Stimulated activated CD4-positive, alpha-beta T cell treated with anti-CD3 and anti-CD28 coated beads, Interleukin-4, amount 100 ng/mL, for 24 hours (primary cell): Measurements from ENCODE around the gene DAW1.
A peak's percentile ranks its signal among the peaks of the same experiment; 100 is the strongest.

Source experiments
- DNase-seq: peaks from one replicate; pipeline ENCODE4 v3.0.0-alpha.2; 2020

DAW1 gene

DNA sequence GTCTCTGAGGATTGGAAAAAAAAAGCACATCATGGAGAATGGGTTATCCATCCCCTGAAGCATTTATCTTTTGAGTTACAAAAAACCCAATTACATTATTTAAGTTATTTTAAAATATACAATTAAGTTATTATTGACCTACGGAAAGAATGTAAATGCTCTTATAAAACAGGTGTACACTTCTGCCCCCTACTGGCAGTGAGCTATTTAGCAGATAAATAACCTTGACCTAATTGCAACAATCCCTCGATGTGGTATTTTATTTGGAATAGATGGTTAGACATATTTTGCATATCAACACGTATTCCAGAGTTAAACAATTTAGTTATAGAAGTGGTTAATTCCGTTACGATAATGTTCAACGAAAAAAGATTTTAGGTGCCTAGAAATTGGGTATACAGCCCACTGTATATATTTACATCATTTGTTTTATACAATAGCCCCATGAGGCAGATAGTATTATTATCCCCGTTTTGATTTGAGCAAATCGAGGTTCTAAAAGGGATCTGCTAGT, 9.1 kb upstream of the DAW1 start:
- DNase-seq = peak; percentile 35

DNA sequence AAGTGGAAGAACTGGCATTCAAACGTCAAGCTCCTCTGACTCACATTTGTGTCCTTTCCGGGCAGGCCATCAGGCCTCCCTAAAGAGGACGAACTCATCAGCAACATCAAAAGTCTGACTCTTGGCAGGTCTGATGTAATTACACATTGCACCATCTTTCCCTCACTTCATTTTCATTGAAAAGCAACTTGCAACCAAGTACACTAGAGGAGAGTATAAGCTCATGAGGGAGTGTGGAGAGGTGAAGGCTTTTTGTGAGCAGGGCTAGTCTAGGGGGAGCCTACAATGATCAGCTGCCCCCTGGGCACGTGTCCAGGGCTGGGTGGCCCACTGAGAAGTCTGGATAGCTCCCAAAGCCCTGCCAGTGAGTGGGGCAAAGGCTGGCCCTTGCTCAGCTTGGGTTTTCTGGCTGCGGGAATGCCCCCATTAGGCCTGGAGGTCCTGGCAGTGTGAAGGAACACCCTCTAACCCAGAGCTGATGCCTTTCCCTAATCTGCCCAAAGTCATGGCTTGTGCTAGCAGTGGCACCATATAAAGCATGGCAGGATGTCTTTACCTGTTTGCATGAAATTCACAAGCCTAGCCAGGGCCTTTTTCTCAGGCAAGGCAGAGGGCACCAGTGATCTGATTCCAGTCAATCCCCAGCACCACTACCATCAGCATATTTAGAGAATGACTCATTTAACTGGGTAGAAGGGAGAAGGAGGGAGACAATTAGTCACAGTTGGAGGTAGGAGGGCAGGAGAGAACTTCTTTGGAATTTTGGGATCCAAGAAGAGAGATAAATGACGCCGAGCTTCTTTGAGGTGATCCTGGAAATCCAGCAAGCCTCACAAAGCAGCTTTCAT, 8.5 kb upstream of the DAW1 start:
- DNase-seq = no peak

DNA sequence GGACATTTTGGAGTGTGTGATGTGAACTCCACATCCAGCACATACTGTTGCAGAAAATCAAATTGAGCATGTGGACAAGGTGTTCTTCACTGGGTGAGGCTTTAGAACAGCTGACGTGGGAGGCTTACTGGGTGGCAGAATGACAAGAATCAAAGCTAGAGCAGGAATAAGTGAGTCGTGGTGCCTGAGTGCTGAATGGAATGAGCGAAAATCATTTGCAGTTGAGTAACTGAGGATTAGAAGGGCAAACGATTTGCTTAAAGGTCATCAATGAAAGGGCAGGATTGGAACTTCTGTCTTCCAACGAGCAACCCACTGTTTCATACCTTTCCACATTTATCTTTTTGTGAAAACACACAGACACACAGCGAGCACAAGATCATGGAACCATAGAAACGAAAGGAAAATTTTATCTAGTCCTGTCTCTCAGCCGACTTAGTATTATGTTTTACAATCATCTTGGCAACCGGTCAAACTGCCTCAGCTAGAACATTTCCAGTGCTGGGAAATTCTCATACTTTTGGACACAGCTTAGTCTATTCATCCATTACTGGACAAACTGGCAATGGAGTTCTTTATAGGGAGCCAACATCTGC, 7.2 kb upstream of the DAW1 start:
- DNase-seq = no peak

DNA sequence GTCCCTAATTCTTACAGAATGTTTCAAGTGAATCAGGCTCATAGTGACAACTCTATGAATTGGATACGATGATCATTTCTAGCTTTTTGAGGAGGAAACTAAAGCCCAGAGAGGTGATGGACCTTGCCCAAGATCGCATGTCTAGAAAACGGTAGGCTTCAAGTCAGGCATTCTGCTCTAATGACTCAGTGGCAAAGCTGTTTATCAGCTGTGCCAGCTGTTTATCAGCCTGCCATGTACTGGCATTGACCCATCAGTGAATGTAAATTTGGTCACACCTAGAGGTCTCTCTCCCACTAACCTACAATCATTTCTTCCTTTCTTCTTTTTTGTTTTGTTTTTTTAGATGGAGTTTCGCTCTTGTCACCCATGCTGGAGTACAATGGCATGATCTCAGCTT, 6.1 kb upstream of the DAW1 start:
- no peak for DNase-seq

DNA sequence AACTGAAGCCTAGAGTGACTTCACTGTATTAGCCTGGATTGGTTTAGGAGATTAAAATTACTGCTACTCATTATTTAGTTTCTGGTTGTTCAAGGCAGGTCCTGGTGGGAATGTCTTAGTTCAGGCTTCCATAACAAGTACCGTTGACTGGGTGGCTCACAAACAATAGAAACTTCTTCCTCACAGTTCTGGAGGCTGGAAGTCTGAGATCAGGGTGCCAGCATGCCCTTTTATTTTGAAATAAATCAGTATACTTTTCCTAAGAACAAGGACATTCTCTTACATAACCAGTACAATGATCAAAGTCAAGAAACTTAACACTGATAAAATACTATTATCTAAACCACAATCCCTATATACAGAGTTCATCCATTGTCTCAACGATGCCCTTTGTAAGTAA, 4.0 kb upstream of the DAW1 start:
- DNase-seq = no peak

DNA sequence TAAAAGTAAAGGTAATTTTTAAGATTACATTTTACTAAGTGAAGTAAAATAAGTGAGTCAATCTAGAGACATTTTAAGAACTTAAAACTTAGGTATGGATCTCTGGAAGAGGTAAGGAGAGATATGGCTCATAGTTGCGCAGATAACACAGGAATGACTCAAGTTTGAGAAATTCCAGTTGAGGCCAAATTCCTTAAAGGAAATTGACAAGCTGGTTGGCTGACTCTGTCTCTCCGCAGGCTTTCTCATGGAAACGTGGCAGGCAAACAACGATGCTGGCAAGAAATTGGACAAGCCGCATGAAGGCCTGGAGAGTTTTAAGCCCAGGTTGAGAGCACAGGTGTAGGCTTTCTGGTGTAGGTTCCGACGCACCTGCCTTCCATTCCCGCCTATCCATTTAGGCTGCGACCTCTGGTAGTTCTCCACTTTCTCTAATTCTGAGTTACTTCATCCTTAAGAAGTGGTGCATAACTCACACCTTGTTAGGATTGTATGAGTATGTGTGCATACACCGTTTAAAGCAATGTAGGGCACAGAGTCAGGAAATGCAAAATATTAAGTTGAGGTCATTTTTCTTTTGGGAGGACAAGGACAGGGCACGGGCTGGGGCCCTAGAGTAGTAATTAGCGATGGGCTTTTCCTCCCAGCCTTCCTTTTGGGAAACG, 589 bp upstream of the DAW1 start:
- DNase-seq = no peak

DNA sequence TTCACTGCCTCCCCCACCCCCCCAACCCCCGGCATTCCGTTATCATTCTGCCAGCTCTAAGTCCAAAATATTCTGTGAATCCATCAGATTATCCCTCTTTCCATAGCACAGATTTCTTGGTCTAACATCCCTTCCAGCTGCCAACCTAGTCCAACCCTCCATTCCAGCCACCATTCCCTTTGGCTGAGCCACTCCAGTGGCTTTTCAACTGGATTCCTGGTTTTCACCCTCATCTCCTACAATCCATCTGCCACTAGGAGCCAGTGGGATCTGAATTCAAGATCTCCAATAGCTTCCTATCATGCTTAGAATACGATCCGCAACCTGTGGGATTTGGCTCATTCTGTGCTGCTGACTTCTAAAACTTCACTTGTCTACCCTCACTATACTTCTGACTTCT, 1.2 kb downstream of the DAW1 start:
- DNase-seq = no peak

DNA sequence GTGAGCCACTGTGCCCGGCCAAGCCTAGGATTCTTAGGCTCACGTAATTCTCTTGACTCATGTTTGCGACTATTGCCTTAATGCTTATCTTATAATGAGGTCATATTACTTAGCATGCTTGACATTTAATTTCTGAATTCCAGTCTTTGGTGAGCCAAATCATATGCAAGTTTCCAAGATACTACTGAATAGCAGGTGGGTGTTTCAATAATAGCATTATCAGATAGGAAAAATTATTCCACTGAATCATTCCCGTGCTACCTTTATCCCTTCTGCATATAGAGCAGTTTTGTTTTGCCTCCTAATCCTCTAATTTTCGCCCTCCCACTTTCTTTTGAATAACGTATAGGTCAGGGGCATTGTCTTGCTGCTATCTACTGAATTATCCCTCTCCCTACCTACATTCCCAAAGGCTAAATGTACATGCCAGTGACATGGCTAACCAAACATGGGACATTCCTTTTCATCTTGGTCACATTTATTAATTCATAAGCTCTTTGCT, 4.9 kb downstream of the DAW1 start:
- no peak for DNase-seq

DNA sequence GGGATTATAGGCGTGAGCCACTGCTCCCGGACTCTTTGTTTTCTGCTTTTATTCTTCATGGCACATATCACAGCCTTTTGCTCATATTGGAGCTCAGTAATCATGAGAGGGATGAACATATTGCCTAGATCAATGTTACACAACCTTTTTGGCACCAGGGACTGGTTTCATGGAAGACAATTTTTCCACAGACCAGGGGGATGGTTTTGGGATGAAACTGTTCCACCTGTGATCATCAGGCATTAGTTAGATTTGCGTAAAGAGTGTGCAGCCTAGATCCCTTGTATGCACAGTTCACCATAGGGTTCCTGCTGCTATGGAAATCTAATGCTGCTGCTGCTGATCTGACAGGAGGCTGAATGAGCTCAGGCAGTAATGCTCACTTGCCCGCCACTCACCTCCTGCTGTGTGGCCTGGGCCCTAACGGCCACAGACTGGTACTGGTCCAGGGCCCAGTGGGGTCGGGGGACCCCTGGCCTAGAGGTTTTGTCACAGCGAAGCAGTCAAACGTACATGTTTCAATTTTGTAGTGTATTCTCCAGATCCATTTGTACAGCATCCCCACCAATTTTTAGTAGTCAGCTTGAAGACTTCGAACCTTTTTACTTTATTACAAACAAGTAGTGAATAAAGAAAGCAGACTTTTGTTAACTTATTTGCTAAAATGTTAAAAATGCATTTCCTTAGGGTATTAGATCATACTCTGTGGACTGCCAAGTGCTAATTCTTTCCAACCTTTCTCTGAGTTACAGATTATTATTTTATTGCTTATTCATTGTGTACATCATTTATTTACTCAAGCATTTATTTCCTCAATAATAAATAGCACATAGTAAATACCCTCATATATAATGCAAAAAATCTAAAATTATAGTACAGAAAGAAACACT, 6.2 kb downstream of the DAW1 start:
- DNase-seq = no peak

DNA sequence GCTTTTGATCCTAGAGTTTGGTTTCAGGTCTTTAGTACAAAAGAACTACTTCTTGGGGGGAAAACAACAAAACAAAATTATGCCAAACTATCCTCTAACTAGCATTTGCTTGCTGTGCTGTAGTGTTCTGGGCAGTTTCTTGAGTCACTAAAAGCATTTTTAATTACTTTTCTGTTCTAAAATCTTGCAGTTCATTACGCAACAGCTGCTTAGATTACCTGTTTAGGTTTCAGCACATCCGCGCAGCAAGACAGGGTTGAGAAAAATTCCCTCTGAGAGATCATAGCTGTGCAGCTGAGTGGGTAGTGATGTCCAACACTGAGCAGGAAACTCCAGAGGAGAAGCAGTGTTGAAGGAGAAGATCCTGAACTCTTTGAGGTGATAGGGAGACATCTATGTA, 9.0 kb downstream of the DAW1 start:
- no peak for DNase-seq

DNA sequence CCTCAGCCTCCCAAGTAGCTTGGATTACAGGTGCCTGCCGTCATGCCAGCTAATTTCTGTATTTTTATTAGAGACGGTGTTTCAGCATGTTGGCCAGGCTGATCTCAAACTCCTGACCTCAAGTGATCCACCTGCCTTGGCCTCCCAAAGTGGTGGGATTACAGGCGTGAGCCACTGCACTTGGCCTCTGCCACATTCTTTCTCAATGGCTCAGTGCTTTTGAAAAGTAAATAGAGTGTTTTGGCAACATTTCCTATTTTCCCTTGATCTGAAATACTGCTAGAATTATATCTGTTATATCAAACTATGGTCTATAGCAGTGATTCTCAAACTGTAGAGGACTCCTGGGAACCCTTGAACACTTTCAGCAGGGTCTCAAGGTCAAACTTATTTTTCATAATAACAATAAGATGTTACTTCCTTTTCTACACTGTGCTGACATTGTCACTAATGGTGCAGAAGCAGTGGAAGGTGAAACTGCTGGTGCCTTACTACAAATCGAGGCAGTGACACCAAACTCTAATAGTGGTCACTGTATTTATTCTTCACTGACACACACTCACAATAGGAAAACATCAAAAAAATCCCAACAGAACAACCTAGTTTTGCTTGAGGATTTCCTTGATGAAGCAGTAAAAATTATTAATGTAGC, 10.6 kb downstream of the DAW1 start:
- no peak for DNase-seq

DNA sequence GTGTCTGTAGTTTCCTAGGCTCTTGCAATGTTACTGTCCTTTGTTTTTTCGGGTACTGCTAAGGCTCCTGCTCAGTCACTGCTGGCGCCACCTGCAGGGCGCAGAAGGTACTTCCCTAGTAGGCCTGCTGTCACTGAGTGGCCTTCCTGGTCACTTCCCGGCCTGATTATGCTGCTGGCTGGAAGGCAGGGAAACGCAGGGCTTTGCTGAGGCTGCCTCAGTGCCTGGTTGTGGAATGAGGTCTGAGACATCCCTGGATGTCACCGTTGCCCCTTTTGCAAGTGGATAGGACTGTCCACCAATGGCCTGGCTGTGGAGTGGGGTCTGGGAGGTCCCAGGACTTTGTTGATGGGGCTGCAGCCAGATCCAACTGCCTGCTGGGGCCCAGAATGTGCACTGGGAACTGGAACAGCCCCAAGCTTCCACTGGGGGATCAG, 13.1 kb downstream of the DAW1 start:
- peak; percentile 56 for DNase-seq

DNA sequence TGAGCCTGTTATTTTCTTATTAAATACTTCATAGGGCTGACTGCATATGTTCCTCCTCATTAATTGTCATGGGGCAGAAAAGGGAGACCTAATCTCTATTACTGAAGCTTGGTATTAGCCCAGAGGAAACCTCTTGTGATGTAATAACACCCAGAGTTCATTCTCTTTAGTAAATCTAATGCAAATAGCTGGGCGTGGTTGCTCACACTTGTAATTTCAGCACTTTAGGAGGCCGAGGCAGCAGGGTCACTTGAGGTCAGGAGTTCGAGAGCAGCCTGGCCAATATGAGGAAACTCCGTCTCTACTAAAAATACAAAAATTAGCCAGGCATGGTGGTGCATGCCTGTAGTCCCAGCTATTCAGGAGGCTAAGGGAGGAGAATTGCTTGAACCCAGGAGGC, 14.7 kb downstream of the DAW1 start:
- DNase-seq = no peak

DNA sequence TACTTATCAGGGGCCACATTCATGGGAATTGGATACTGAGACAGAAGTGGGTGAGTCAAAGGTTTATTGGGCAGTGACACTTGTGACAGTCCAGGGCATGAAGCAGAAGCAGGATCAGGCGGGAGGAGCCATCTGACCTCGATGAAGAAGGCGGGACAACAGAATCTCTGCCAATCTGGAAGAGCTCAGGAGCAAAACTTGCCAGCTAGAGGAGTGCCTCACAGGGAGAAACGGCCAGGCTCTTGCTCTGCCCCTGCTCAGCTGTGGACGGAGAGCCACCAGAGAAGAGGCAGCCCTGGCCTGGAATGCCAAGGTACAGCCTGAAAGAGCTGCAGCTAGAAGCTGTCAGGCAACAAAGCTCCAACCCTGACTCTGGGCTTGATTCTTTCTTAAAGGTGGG, 16.9 kb downstream of the DAW1 start:
- DNase-seq = no peak

DNA sequence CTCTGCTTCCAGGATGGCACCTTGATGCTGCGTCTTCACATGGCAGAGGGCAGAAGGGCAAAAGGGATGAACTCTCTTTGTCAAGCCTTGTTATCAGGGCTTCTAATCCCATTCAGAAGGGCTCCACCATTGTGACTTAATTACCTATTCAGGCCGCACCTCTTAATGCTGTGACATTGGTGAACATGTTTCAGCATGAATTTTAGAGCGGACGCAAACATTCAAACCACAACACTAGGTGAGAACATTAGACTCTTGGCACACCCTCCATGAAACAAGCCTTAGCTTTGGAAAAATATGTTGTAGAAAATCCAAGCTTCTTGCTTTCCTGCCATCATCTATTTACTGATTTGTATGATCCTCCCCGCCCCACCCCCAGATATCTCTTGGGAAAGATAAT, 17.9 kb downstream of the DAW1 start:
- no peak for DNase-seq

DNA sequence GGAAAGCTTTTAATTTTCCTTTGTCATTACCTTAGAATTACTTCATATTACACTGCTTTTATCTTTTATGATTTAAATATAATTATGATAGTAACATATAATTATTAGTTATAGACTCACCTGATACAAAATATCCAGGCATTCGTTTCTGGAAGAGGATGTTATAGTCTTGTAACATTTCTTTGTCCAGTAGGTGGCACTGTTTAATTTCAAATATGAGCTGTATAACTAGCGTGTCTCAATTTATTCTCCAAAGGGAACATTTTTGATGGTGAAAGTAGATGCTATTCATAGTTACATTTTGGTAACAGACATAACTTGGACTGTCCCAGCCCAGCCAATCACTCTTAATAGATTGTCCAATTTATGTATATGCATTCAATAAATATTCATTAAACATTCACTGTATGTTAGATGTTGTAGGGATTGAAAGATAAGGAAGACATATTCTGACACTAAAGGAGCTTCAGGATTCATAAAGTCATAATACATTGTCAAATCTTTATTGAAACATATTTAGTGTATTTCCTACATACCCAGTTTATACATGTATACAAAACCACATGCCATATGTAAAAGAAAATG, 19.2 kb downstream of the DAW1 start:
- DNase-seq = no peak

DNA sequence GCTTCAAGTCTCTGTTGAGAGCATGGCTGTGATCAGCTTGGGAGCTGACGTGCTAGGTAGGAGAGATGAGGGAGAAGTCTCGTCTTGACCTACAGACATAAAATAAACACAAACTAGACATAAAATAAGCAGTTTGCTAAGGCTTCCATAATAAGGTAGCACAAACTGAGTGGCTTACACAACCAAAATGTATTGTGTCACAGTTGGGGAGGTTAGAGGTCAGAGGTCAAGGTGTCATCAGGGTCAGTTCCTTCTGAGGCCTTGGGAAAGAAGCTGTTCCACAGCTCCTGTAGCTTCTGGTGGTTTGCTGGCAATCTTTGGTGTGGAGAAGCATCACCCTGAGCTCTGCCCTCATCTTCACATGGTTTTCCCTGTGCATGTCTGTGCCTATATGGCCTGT, 20.2 kb downstream of the DAW1 start:
- no peak for DNase-seq

DNA sequence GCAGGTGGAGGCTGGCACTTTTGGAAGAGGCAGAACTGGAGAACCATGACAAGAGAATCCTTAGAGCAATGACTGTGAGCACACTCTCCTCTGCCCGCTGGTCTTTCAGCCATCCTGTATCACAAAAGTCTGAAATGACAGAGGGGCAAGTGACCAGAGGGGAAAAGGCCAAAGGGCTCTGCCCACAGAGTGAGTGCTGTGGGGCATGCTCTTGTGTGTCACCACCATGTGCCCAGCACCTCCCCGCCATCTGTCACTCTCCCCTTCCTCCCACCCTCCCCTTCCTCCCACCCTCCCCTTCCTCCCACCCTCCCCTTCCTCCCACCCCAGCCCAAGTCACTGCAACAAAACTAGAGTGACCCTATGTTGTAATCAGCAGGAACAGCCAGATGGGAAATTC, 31.9 kb downstream of the DAW1 start:
- no peak for DNase-seq

DNA sequence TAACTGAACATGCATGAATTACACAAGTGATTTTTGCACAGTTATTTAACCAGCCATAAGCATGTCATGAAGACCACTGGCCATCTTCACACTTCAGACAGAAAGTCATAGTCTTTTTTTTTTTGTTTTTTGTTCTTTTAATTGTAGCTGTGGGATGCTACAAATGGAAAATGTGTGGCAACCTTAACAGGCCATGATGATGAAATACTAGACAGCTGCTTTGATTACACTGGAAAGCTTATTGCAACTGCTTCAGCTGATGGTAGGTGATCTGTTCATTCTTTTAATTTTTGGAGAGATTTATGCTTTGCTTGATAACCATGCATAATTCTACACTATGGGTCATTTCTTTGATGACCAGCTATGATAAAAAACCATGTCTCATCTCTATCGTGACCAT, 35.6 kb downstream of the DAW1 start:
- DNase-seq = no peak

DNA sequence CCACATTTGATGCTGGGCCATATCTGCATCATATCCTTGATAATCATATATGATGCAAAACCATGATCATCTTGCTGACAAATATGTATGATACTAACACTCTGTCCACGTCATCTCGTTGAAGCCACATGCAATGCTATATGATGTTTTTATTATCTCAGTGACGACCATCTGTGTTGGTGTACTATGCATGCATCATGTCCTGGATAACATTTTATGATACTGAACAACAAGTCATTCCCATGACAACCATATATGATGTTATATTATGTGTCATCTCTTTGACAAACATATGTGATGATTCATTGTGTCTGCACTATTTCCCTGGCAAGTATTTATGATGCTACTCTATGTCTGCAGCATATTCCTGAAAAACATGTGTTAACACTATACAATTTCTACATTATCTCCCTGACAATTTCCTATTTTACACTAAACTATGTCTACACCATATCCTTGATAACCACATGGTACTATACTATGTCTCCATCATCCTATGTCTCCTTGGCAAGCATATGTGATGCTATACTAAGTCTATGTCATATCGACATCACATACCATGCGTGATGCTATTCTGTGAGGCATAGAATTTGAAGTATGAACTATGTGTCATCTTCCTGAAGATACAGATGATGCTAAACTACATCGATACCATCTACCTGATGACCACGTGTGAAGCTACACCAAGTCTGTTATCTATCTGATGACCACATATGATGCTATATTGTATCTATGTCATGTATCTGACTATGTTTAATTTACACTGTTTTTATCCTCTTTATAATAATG, 37.0 kb downstream of the DAW1 start:
- no peak for DNase-seq

DNA sequence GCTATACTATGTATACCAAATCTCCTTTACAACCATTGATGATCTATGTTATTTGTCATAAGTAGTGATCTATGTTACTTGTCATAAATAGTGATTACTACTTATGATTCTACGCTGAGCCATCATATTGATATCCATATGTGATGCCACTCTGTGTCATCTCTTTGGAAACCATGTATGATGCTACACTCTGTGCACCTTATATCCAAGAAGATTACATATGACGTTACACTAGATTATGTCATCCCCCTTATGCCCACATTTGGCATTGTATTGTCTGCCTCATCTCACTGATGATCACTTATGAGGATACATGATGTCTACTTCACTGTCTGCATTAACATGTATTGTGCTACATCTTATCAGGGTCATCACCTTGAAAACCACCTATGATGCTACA, 42.9 kb downstream of the DAW1 start:
- DNase-seq = no peak
